HG03135 (cell line): ENCODE measurements around the gene TENT4A.
A peak's percentile ranks its signal among the peaks of the same experiment; 100 is the strongest.

ENCODE experiments used
- ATAC-seq: cut with Tn5 transposase; IDR thresholded peaks from one replicate; pipeline ENCODE4 v1.9.1; 2021; ENCODE audit warnings: mild to moderate bottlenecking, moderate library complexity; ENCODE audit not compliant: unreplicated experiment

TENT4A gene

GRCh38 chr5:6716629-6717149 lies 3.5 kb downstream of the TENT4A start:
- no peak for ATAC-seq

DNA sequence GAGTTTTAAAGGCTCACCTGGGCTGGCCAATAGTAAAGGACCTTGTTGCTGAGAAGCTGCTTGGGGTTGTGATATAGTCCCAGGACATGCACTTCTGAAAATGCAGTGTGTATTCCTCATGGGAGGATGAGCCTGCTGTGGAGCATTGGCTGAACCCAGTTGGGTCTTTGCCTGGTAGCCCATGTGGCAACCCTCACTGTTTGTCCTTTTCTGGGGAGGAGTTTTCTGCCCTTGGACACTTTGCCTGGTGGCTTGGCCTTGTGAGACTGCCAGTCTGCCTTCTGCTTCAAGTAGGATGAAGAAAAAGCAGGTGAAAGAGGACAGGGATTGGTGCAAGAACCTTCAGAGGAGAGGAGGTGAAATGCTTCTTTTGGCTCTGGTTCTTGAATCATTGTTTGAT lies 4.0 kb downstream of the TENT4A start:
- ATAC-seq = no peak

DNA sequence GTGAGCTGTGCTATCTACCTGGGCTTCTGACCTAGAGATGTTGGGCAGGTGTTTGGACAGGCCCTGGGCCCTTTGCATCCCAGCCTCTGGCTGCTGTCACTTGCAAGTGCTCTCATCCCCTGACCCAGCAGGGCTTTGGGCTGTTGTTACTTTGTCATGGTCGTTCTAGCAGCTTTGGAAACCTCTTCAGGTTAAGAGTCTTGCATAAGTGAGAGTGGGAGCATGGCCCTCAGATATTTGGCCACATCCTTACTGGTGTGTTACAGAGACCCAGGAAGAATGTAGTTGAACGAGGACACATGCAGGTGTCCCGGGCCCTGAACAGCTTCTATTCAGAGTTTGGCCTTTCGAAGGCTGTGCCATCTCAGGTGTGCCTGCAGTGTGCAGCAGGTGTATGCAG lies 4.5 kb downstream of the TENT4A start:
- no peak for ATAC-seq

GRCh38 chr5:6718161-6718681 lies 5.0 kb downstream of the TENT4A start:
- no peak for ATAC-seq

DNA sequence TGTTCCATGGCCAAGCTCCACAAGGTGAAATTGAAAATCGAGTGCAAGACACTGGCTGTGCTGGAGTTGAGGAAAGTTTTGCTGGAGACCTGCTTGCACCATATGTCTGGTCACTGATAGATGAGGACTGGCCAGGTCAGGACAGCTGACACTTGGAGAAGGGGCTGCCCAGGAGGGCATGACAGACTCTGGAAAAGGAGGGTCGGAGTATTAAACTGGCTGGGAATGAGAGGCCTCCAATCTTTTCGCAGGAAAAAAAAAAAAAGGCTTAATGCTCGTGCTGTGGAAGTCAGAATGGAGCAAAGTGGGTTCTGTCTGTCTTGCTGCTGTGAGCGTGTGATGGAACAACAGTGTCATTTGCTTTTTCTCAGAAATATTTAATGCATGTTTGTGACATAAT lies 5.5 kb downstream of the TENT4A start:
- ATAC-seq = no peak

- no peak for ATAC-seq
Observed at GRCh38 chr5:6719417-6719816, 6.2 kb downstream of the TENT4A start.

DNA sequence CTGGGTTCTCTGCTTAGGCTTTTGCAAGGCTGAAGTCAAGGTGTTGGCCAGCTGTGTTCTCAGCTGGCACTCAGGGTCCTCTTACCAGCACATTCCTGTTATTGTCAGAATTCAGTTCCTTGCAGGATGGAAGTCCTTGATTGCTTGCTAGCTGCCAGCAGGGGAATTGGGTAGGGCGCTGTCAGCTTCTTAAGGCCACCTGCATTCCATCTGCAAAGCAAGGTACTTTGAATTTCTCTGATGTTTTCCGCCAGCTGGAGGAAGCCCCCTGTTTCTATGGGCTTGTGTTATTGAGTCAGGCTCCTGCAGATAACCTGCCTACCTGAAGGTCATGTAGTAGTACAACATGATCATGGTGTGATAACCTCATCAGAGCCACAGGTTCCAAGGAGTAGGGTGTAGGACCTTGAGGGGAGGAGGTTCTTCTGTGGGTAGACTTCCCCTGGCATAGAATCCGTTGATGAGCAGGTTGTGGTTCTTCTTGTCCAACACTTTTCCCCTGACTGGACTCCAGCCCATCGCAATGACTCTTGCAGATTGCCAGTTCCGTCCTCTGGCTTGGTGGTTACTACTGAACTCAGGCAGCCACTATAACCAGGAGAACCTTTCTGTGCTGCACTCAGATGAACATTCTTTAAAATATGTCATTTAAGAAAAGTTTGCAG lies 6.8 kb downstream of the TENT4A start:
- no peak for ATAC-seq

- ATAC-seq = no peak
Observed at GRCh38 chr5:6720561-6720921, 7.3 kb downstream of the TENT4A start.

GRCh38 chr5:6721442-6721841 lies 8.2 kb downstream of the TENT4A start:
- no peak for ATAC-seq

GRCh38 chr5:6722015-6722414 lies 8.8 kb downstream of the TENT4A start:
- peak; percentile 46 for ATAC-seq

GRCh38 chr5:6723122-6723815 lies 10.0 kb downstream of the TENT4A start:
- ATAC-seq = no peak

DNA sequence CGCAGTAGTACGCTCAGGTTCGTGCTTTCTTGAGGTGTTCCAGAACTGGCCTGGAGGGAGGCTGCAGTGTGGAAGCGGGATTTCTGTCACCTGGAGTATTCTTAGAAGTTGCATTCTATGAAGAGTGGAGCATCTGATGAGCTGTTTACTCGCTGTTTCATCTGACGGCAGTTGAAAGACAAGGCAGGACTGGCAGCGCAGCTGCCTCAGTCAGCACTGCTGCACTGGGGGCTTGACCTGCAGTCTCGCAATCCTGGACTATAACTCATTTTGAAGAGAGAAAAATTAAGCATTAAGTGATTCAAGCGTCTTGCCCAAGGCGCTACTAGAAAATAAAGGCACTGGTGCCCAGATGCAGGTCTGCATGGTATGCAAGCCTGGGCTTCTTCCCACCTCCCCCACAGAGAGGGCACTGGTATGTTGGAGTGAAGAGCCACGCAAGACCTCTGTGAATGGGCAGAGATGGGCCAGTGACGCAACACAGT lies 10.6 kb downstream of the TENT4A start:
- ATAC-seq = no peak

GRCh38 chr5:6724321-6724929 lies 11.2 kb downstream of the TENT4A start:
- no peak for ATAC-seq

- ATAC-seq = no peak
Observed at GRCh38 chr5:6725421-6725820, 12.2 kb downstream of the TENT4A start.

DNA sequence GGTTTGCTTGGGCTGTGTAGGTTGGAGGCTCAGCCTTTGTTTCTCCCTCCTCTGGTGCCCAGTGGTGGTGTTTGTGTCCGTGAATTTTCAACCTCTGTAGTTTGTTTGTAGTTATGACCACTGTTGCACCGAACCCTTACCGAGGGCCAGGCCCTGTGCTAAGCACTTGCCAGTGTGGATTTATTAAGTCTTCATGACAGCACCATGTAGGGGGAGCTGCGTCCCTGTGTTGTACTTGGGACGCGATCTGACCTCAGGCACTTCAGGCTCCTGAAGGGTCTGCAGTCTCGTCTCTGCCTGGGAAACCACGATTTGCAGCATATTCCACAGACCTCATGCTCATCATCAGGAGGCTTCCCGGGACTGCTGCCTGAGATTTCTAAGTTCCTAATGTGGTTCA lies 12.8 kb downstream of the TENT4A start:
- ATAC-seq = no peak

- no peak for ATAC-seq
Observed at GRCh38 chr5:6727231-6727630, 14.0 kb downstream of the TENT4A start.

- peak; percentile 76 for ATAC-seq
Observed at GRCh38 chr5:6728011-6728794, 15.0 kb downstream of the TENT4A start.

GRCh38 chr5:6728795-6729183 lies 15.6 kb downstream of the TENT4A start:
- no peak for ATAC-seq

DNA sequence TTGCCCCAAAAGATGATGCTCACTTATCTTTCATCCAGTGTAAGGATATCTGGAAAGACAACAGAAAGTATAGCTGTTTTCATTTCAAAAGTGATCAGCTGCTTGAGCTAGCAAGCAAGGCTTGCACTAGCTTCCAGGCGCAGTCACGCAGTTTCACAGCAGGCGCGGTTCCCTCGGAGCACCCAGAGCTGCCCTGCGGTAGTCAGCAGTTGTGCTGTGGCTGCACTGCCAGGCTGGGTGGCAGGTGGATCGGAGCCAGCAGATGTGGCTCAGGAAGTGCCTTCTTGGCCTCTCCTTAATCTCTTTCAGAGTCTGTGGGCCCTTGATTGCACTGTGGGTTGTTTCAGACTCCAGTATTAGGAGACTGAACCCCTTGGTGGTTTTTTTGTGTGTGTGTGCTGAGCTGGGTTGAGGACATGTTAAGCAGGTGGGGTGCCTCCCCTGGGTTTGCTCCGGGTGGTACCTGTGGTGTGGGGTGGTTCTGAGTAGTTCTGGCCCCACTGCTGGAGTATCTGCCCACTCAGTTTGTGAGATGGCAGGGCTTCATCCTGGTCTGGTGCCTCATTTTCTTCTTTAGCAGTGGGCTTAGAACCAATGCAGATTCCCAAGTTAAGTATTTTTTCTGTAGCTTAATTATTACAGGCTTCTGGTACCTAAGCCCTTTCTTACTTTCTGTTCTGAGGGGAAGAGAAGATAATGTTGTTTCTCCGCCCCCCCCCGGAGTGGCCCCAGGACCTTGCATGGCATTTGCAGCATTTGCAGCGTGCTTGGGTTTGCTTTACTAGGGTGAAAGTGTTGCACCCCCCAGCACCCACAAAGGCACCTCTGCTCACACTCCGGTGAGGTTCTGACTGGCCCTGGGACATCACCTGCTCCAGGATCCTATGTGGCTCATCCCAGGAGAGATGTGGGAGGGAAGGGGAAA lies 16.4 kb downstream of the TENT4A start:
- ATAC-seq = no peak

DNA sequence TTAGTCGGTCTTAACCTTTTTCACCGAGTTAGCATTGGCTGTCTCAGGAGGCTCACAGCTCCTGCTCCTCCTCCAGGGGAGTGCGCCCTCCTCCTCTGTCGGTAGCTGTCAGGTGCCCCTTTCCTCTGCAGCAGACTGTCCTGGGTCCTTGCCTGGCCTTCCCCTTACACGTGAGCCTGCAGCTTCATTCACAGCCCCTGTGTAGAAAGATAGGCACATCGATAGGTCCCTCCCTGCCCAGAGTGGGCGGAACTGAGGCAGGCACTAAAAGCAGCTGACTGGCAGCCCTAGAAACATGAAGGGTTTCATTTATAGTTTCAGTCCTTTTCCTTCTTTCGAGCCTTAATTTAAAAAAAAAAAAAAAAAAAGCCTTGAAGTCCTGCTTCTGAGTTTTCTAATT lies 17.2 kb downstream of the TENT4A start:
- ATAC-seq = no peak
